AG20443 (cell line): Measurements from ENCODE around the gene DZIP1L.
A peak's percentile ranks its signal among the peaks of the same experiment; 100 is the strongest.

Experiments used
- DNase-seq: peaks from one replicate; pipeline ENCODE4 v3.0.0; 2012; ENCODE audit warnings: low spot score, mixed read lengths

DZIP1L gene

GRCh38 chr3:138068046-138068445 is 47.4 kb downstream of the DZIP1L start:
- DNase-seq = no peak

GRCh38 chr3:138066972-138067371 is 48.4 kb downstream of the DZIP1L start:
- no peak for DNase-seq

- no peak for DNase-seq
These were observed 49.0 kb downstream of the DZIP1L start for GRCh38 chr3:138066383-138066782.

GRCh38 chr3:138065949-138066348 is 49.5 kb downstream of the DZIP1L start:
- no peak for DNase-seq

- no peak for DNase-seq
These were observed 52.0 kb downstream of the DZIP1L start for GRCh38 chr3:138063416-138063815.

GRCh38 chr3:138062626-138063025 is 52.8 kb downstream of the DZIP1L start:
- DNase-seq = peak; percentile 64

- DNase-seq = no peak
These were observed 53.4 kb downstream of the DZIP1L start for GRCh38 chr3:138062037-138062436.

- no peak for DNase-seq
These were observed 54.6 kb downstream of the DZIP1L start for GRCh38 chr3:138060792-138061191.

GRCh38 chr3:138059261-138059660 is 56.1 kb downstream of the DZIP1L start:
- DNase-seq = no peak

GRCh38 chr3:138057384-138057783 is 58.0 kb downstream of the DZIP1L start:
- DNase-seq = no peak

GRCh38 chr3:138054057-138054456 is 61.4 kb downstream of the DZIP1L start:
- DNase-seq = no peak

- peak; percentile 58 for DNase-seq
These were observed 63.2 kb downstream of the DZIP1L start for GRCh38 chr3:138051947-138052802.

GRCh38 chr3:138049157-138049919 is 66.1 kb downstream of the DZIP1L start:
- peak; percentile 52 for DNase-seq

GRCh38 chr3:138047596-138048158 is 67.7 kb downstream of the DZIP1L start:
- DNase-seq = no peak

- no peak for DNase-seq
These were observed 68.5 kb downstream of the DZIP1L start for GRCh38 chr3:138046955-138047354.

GRCh38 chr3:138046085-138046484 is 69.3 kb downstream of the DZIP1L start:
- no peak for DNase-seq

- DNase-seq = peak; percentile 77
These were observed 72.0 kb downstream of the DZIP1L start for GRCh38 chr3:138043266-138044029.

GRCh38 chr3:138042043-138042442 is 73.4 kb downstream of the DZIP1L start:
- peak; percentile 70 for DNase-seq

- DNase-seq = no peak
These were observed 76.5 kb downstream of the DZIP1L start for GRCh38 chr3:138038725-138039462.

- DNase-seq = no peak
These were observed 78.8 kb downstream of the DZIP1L start for GRCh38 chr3:138036572-138036971.

- DNase-seq = no peak
These were observed 80.5 kb downstream of the DZIP1L start for GRCh38 chr3:138034918-138035317.
